PC-9 (cell line): ENCODE measurements around the gene KDM4C. TPM values are rescaled to one million over a fixed set of nuclear protein-coding genes. Genes with fewer than 3 reads are reported as not detected.

Source experiments
- BruUV-seq: library from RNA; stranded (reverse); fragments of 400-500 nt; replicated peaks from 2 replicates; lab custom pipeline; 2021; lab: Mats Ljungman, UMichigan
- CTCF ChIA-PET: fragments of 300-600 bp; sonication (Branson Sonifier 250); formaldehyde crosslinking; loops from one replicate; lab custom pipeline; 2022; ENCODE audit warnings: antibody characterized with exemption; lab: Charles Lee
- POLR2A ChIA-PET: fragments of 300-600 bp; sonication (Branson Sonifier 250); formaldehyde crosslinking; loops from one replicate; lab custom pipeline; 2022; ENCODE audit warnings: antibody characterized with exemption; ENCODE audit not compliant: unreplicated experiment; lab: Charles Lee
- DNase-seq, 2 experiments: peaks; one replicate each; pipeline versions ENCODE4 v3.0.0 to v3.0.0-alpha.2; 2015 to 2022; ENCODE audit warnings: mixed read lengths in 1 of 2
- H2AFZ ChIP-seq: fragments of 200-600 bp; sonication (generic); 2 replicates; pipeline ENCODE4 v1.8.1; 2017; ENCODE audit warnings: antibody characterized with exemption
- H3F3A ChIP-seq: fragments of 200-600 bp; sonication (generic); 2 replicates; pipeline ENCODE4 v1.8.1; 2017; ENCODE audit warnings: antibody characterized with exemption, mild to moderate bottlenecking, low read depth; ENCODE audit not compliant: insufficient read depth
- H3K27ac ChIP-seq: fragments of 200-600 bp; sonication (generic); 2 replicates; pipeline ENCODE4 v1.6.1; 2016; ENCODE audit warnings: mixed run types
- H3K27me3 ChIP-seq: fragments of 200-600 bp; sonication (generic); 2 replicates; pipeline ENCODE4 v1.6.1; 2016; ENCODE audit warnings: low read depth, mixed run types; ENCODE audit not compliant: insufficient read depth
- H3K36me3 ChIP-seq: fragments of 200-600 bp; sonication (generic); 2 replicates; pipeline ENCODE4 v1.6.1; 2016; ENCODE audit warnings: low read depth, mixed run types
- H3K4me1 ChIP-seq: fragments of 200-600 bp; sonication (generic); replicated peaks from 2 replicates; pipeline ENCODE4 v1.6.1; 2016; ENCODE audit warnings: mixed run types; ENCODE audit not compliant: insufficient read depth
- H3K4me2 ChIP-seq: fragments of 200-600 bp; sonication (generic); 2 replicates; pipeline ENCODE4 v1.6.1; 2017; ENCODE audit warnings: mixed run types
- H3K4me3 ChIP-seq: fragments of 200-600 bp; sonication (generic); 2 replicates; pipeline ENCODE4 v1.6.1; 2016; ENCODE audit warnings: mixed run types
- H3K79me2 ChIP-seq: fragments of 200-600 bp; sonication (generic); 2 replicates; pipeline ENCODE4 v1.6.1; 2017; ENCODE audit warnings: low read depth, mixed run types
- H3K9me2 ChIP-seq: fragments of 200-600 bp; sonication (generic); 2 replicates; pipeline ENCODE4 v1.8.1; 2017; ENCODE audit warnings: mild to moderate bottlenecking; ENCODE audit not compliant: insufficient read depth
- H3K9me3 ChIP-seq: fragments of 200-600 bp; sonication (generic); 2 replicates; pipeline ENCODE4 v1.8.1; 2016; ENCODE audit warnings: low read depth; ENCODE audit not compliant: insufficient read depth
- H4K20me1 ChIP-seq: fragments of 200-600 bp; sonication (generic); 2 replicates; pipeline ENCODE4 v1.8.1; 2017; ENCODE audit not compliant: insufficient read depth
- EZH2 ChIP-seq: fragments of 200-600 bp; sonication (generic); IDR thresholded peaks from 2 replicates; pipeline ENCODE4 v1.8.0; 2017; ENCODE audit warnings: antibody characterized with exemption, low read depth
- intact Hi-C: fragments of 100-400 bp; cut with micrococcal nuclease; formaldehyde crosslinking; loops from one replicate; pipeline ENCODE4 v1.10.0; 2022; ENCODE audit not compliant: unreplicated experiment
- total RNA-seq: library from RNA; stranded (reverse); gene quantifications from 2 replicates; pipeline ENCODE4 v1.2.3, GENCODE V29; 2021
- TF ChIP-seq, protein P1 (sequence below): fragments of 200-600 bp; sonication (generic); conservative IDR thresholded peaks from 2 replicates; pipeline ENCODE4 v1.6.1; 2017; ENCODE audit warnings: mixed run types, antibody characterized with exemption, mild to moderate bottlenecking, moderate library complexity

The KDM4C gene
- total RNA-seq, 1 experiment from 2014 or later = 12.9 TPM

DNA sequence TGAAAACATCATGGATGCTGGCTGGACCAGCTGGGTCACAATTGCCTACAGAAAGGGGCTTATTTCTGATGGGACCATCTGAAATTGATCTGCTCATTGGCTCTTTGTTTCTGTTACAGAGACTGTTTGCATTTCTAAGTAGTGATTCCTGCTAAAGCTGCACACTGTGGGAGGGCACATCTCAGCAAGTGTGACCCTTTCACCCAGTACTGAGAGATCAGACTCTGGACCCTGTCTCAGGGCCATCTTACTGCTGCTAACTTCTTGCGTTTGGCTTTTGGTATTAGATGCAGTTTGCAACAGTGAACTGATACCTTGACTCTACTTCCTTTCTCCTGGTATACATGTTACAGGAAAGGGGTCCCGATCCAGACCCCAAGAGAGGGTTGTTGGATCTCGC is 24.5 kb upstream of the KDM4C start:
- POLR2A ChIA-PET = no interaction called here
- DNase-seq = no peak
- no peaks in the 10 kb centered on the region for H3K36me3 ChIP-seq
- no peak overlapping the region for H2AFZ ChIP-seq
- no peak overlapping the region for H3K4me3 ChIP-seq
- no peak overlapping the region for H3K27ac ChIP-seq
- no peaks in the 10 kb centered on the region for H3K79me2 ChIP-seq
- H3K9me3 ChIP-seq = no peaks in the 10 kb centered on the region
- no peaks in the 10 kb centered on the region for H3K4me1 ChIP-seq
- no peak overlapping the region for H3K4me2 ChIP-seq
- BruUV-seq = no TSS peak
- H3F3A ChIP-seq = no peaks in the 10 kb centered on the region
- H4K20me1 ChIP-seq = no peaks in the 10 kb centered on the region
- intact Hi-C loops = no loop called here
- CTCF ChIA-PET = no interaction called here
- no peaks in the 10 kb centered on the region for H3K27me3 ChIP-seq
- TF ChIP-seq, protein P1, sequence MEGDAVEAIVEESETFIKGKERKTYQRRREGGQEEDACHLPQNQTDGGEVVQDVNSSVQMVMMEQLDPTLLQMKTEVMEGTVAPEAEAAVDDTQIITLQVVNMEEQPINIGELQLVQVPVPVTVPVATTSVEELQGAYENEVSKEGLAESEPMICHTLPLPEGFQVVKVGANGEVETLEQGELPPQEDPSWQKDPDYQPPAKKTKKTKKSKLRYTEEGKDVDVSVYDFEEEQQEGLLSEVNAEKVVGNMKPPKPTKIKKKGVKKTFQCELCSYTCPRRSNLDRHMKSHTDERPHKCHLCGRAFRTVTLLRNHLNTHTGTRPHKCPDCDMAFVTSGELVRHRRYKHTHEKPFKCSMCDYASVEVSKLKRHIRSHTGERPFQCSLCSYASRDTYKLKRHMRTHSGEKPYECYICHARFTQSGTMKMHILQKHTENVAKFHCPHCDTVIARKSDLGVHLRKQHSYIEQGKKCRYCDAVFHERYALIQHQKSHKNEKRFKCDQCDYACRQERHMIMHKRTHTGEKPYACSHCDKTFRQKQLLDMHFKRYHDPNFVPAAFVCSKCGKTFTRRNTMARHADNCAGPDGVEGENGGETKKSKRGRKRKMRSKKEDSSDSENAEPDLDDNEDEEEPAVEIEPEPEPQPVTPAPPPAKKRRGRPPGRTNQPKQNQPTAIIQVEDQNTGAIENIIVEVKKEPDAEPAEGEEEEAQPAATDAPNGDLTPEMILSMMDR = no peak
- no peak for TF ChIP-seq EZH2
- H3K9me2 ChIP-seq = no peaks in the 10 kb centered on the region

DNA sequence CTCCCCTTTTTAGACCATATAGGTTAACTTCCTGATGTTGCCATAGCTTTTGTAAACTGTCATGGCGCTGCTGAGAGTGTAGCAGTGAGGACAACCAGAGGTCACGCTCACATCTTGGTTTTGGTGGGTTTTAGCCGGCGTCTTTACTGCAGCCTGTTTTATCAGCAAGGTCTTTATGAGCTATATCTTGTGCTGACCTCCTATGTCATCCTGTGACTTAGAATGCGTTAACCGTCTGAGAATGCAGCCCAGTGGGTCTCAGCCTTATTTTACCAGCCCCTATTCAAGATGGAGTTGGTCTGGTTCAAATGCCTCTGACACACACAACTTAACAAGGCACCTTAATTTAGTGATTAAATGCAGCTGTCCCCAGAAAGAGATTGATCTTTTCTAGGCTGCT is 23.9 kb upstream of the KDM4C start:
- TF ChIP-seq, protein P1 = no peak
- no peak for TF ChIP-seq EZH2
- no peak for DNase-seq
- Histone ChIP-seq H3K4me1 (no peaks in the 10 kb centered on the region), H2AFZ (no peak overlapping the region), H3K36me3 (no peaks in the 10 kb centered on the region), H3K4me3 (no peak overlapping the region), H3K27me3 (no peaks in the 10 kb centered on the region), H3K79me2 (no peaks in the 10 kb centered on the region), H3K9me3 (no peaks in the 10 kb centered on the region), H3F3A (no peaks in the 10 kb centered on the region), H4K20me1 (no peaks in the 10 kb centered on the region), H3K9me2 (no peaks in the 10 kb centered on the region), H3K27ac (no peak overlapping the region), H3K4me2 (no peak overlapping the region)
- POLR2A ChIA-PET = no interaction called here
- CTCF ChIA-PET = no interaction called here
- intact Hi-C loops = no loop called here
- BruUV-seq = no TSS peak

DNA sequence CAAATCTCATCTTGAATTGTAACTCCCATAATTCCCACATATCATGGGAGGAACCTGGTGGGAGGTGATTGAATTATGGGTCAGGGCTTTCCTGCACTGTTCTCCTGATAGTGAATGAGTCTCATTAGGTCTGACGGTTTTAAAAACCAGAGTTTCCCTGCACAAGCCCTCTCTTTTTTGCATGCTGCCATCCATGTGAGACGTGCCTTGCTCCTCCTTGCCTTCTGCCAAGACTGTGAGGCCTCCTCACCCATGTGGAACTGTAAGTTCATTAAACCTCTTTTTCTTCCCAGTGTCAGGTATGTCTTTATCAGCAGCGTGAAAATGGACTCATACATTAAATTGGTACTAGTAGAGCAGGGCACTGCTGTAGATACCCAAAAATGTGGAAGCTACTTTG is 22.4 kb upstream of the KDM4C start:
- no peaks in the 10 kb centered on the region for H3K4me1 ChIP-seq
- TF ChIP-seq, protein P1 = no peak
- TF ChIP-seq EZH2 = no peak
- POLR2A ChIA-PET = no interaction called here

More for the DNA sequence above, 22.4 kb upstream of the KDM4C start:
- Histone ChIP-seq H3K9me3 (no peaks in the 10 kb centered on the region), H3K4me3 (no peak overlapping the region), H3K79me2 (no peaks in the 10 kb centered on the region), H3K9me2 (no peaks in the 10 kb centered on the region), H2AFZ (no peak overlapping the region), H4K20me1 (no peaks in the 10 kb centered on the region), H3K27me3 (no peaks in the 10 kb centered on the region), H3K4me2 (no peak overlapping the region), H3K27ac (no peak overlapping the region), H3F3A (no peaks in the 10 kb centered on the region), H3K36me3 (no peaks in the 10 kb centered on the region)
- no TSS peak for BruUV-seq
- no peak for DNase-seq
- CTCF ChIA-PET = no interaction called here
- intact Hi-C loops = loop anchor here (5.0 kb wide), 1 partner anchor 148 kb away; no protein-coding TSS in a partner anchor
